Stimulated activated CD4-positive, alpha-beta T cell treated with anti-CD3 and anti-CD28 coated beads, Interleukin-2, amount 100 ng/mL, for 48 hours (primary cell): ENCODE results near the gene RCOR1.

Source experiments
- DNase-seq, 2 donors: peaks; one replicate each; pipeline ENCODE4 v3.0.0-alpha.2; 2020

Gene RCOR1

GRCh38 chr14:102779084-102779462, 186.6 kb downstream of the RCOR1 start:
- DNase-seq: no peak

DNA sequence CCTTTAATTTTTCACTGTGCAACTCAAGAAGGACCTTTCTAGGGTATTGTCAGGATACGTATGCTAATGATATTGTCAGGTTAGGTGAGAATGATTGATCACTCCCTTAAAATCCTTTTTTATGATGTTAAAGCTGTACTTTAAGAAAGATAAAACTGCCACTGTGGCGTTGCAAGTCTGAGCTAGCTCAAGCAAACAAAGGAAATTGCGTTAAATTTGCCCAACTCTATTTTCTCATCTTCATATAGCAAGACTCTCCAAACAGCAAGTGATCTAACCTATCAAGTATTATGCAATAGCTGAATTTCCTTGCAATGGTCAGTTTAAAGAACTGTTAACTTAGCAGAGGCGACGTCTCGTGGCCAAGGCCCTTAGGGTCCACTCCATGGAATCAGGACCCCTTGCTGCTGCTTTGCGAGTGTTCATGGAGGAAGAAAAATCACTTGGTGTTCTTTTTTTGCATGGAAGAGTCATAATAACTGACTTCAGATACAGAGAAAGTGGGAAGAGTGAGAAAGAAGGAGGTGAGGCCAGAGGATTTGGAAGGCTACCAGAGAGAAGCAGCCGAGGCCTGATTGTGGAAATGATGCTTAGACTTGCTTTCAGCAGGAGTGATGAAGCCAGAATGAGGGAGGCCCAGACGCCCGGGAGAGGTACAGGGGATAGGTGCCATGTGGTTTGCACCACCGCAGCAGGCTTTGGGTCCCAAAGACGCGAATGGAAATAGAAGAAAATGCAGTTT, 187.3 kb downstream of the RCOR1 start:
- DNase-seq: no peak
